SU-DHL-6 (cell line): ENCODE results near the gene RBM23.

Experiments
- CTCF ChIP-seq: fragments of 200-600 bp; sonication (generic); IDR thresholded peaks from one replicate; pipeline ENCODE4 v1.5.1; 2017; ENCODE audit warnings: antibody characterized with exemption, mild to moderate bottlenecking, low read length, moderate library complexity; ENCODE audit not compliant: insufficient read depth, poor library complexity, severe bottlenecking
- EZH2phosphoT487 ChIP-seq: fragments of 200-600 bp; sonication (generic), shearing (Covaris generic); conservative IDR thresholded peaks from 2 replicates; pipeline ENCODE4 v1.6.1; 2018; ENCODE audit warnings: mild to moderate bottlenecking, antibody characterized with exemption, low read length, moderate library complexity, mixed read lengths

DNA sequence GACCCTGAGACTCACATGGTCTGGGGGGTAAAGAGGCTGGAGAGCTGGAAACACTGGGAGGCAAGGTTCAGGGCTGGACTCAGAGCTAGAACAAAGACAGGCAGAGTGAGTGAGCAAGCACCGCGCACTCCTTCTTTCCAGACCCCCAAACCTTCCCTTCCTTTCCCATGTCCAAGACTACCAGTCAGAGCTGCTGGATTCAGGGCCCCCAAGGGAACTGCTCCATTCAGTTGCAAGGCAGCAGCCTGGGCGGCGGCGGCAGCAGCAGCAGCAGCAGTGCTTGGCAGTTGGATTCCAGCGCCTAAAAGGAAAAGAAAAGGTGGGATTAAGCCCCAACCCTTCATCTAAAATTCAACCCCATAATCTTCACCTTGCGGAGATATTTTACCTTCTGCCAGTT is 17.1 kb downstream of the RBM23 start:
- TF ChIP-seq CTCF (no peak), EZH2phosphoT487 (no peak)
